Neural progenitor cell (in vitro differentiated cells): Measurements from ENCODE around the gene PLS3. TPM values are rescaled to one million over a fixed set of nuclear protein-coding genes. Genes with fewer than 3 reads are reported as not detected.
A peak's percentile ranks its signal among the peaks of the same experiment; 100 is the strongest.

Experiments used
- DNase-seq: peaks from one replicate; pipeline ENCODE4 v3.0.0-alpha.2; 2016; ENCODE audit warnings: low spot score
- H2AFZ ChIP-seq: fragments of 200-600 bp; sonication (generic); replicated peaks from 2 replicates; pipeline ENCODE4 v1.6.1; 2016; ENCODE audit warnings: antibody characterized with exemption
- H3F3A ChIP-seq: fragments of 200-600 bp; sonication (generic); 2 replicates; pipeline ENCODE4 v1.6.1; 2016; ENCODE audit warnings: antibody characterized with exemption, low read depth
- H3K27ac ChIP-seq: fragments of 200-600 bp; sonication (generic); 2 replicates; pipeline ENCODE4 v1.5.1; 2016; ENCODE audit warnings: mild to moderate bottlenecking
- H3K27me3 ChIP-seq: fragments of 200-600 bp; sonication (generic); 2 replicates; pipeline ENCODE4 v1.6.1; 2016; ENCODE audit warnings: mild to moderate bottlenecking, moderate library complexity
- H3K36me3 ChIP-seq: fragments of 200-600 bp; sonication (generic); 2 replicates; pipeline ENCODE4 v1.5.1; 2016
- H3K4me1 ChIP-seq: fragments of 200-600 bp; sonication (generic); 2 replicates; pipeline ENCODE4 v1.6.1; 2016; ENCODE audit warnings: mixed run types
- H3K4me2 ChIP-seq: fragments of 200-600 bp; sonication (generic); 2 replicates; pipeline ENCODE4 v1.6.1; 2016
- H3K4me3 ChIP-seq: fragments of 200-600 bp; sonication (generic); 2 replicates; pipeline ENCODE4 v1.5.1; 2016
- H3K79me2 ChIP-seq: fragments of 200-600 bp; sonication (generic); 2 replicates; pipeline ENCODE4 v1.6.1; 2016; ENCODE audit warnings: low read depth
- H3K9ac ChIP-seq: fragments of 200-600 bp; sonication (generic); 2 replicates; pipeline ENCODE4 v1.6.1; 2016
- H3K9me3 ChIP-seq: fragments of 200-600 bp; sonication (generic); 2 replicates; pipeline ENCODE4 v1.5.1; 2016; ENCODE audit warnings: low read depth
- H4K20me1 ChIP-seq: fragments of 200-600 bp; sonication (generic); 2 replicates; pipeline ENCODE4 v1.6.1; 2016; ENCODE audit warnings: low read depth
- H3K27ac Mint-ChIP-seq: 3 replicates; pipeline ENCODE4 v1.8.0; 2021; ENCODE audit warnings: mixed read lengths
- H3K27me3 Mint-ChIP-seq: 2 replicates; pipeline ENCODE4 v1.8.0; 2022; ENCODE audit warnings: low read depth, mild to moderate bottlenecking, inconsistent platforms, moderate library complexity, mixed read lengths; ENCODE audit not compliant: insufficient read depth
- H3K36me3 Mint-ChIP-seq: 3 replicates; pipeline ENCODE4 v1.8.0; 2021; ENCODE audit warnings: mixed read lengths
- H3K4me1 Mint-ChIP-seq: 3 replicates; pipeline ENCODE4 v1.8.0; 2021; ENCODE audit warnings: mixed read lengths
- H3K4me3 Mint-ChIP-seq: 3 replicates; pipeline ENCODE4 v1.8.0; 2021; ENCODE audit warnings: mild to moderate bottlenecking, moderate library complexity, mixed read lengths
- H3K9me3 Mint-ChIP-seq: 3 replicates; pipeline ENCODE4 v1.8.0; 2020; ENCODE audit warnings: mixed read lengths
- EZH2 ChIP-seq: fragments of 200-600 bp; sonication (generic); IDR thresholded peaks from 2 replicates; pipeline ENCODE4 v1.6.1; 2017; ENCODE audit warnings: antibody characterized with exemption, mild to moderate bottlenecking, moderate library complexity
- EZH2phosphoT487 ChIP-seq: fragments of 200-600 bp; sonication (generic); IDR thresholded peaks from 2 replicates; pipeline ENCODE4 v1.6.1; 2017; ENCODE audit warnings: antibody characterized with exemption
- total RNA-seq: library from RNA; depleted of rRNA; stranded (reverse); fragments of >200 nt; gene quantifications from 2 replicates; pipeline ENCODE4 v1.2.3, GENCODE V29; 2015; ENCODE audit warnings: low replicate concordance
- TF ChIP-seq, protein P1 (sequence below): fragments of 200-600 bp; sonication (generic); IDR thresholded peaks from 2 replicates; pipeline ENCODE4 v1.5.1; 2017; ENCODE audit warnings: antibody characterized with exemption, mild to moderate bottlenecking

The PLS3 gene
- total RNA-seq, 1 donor from 2014 or later = 222 TPM

DNA sequence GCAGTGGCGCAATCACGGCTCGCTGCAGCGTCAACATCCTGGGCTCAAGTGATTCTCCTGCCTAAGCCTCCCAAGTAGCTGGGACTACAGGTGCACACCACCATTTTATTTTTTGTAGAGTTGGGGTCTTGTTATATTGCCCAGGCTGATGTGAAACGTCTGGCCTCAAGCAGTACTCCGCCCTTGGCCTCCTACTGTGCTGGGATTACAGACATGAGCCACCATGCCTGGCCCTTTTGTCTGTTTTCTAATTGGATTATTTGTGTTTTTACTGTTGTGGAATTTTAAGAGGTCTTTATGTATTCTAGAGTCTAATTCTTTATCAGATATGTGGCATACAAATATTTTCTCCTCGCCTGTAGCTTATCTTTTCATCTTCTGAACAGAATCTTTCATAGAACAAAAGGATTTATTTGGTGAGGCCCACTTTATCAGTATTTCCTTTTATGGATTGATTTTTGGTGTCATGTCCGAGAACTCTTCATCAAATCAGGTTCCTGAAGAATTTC lies 18.9 kb downstream of the PLS3 start:
- peaks cover 28% of the 10 kb centered on the region for H3K4me1 Mint-ChIP-seq
- H3K27ac Mint-ChIP-seq = no peak overlapping the region
- no peak overlapping the region for H3K4me2 ChIP-seq
- H3K36me3 ChIP-seq = no peaks in the 10 kb centered on the region
- no peak overlapping the region for H3K27ac ChIP-seq
- no peak overlapping the region for H2AFZ ChIP-seq
- peaks cover 34% of the 10 kb centered on the region for H3K36me3 Mint-ChIP-seq
- no peaks in the 10 kb centered on the region for H3K27me3 ChIP-seq
- H3K4me1 ChIP-seq = peaks cover 25% of the 10 kb centered on the region
- H3K9ac ChIP-seq = no peak overlapping the region
- no peaks in the 10 kb centered on the region for H3K9me3 ChIP-seq
- H3K4me3 Mint-ChIP-seq = no peak overlapping the region
- TF ChIP-seq EZH2phosphoT487 (no peak), EZH2 (no peak)
- TF ChIP-seq, protein P1, sequence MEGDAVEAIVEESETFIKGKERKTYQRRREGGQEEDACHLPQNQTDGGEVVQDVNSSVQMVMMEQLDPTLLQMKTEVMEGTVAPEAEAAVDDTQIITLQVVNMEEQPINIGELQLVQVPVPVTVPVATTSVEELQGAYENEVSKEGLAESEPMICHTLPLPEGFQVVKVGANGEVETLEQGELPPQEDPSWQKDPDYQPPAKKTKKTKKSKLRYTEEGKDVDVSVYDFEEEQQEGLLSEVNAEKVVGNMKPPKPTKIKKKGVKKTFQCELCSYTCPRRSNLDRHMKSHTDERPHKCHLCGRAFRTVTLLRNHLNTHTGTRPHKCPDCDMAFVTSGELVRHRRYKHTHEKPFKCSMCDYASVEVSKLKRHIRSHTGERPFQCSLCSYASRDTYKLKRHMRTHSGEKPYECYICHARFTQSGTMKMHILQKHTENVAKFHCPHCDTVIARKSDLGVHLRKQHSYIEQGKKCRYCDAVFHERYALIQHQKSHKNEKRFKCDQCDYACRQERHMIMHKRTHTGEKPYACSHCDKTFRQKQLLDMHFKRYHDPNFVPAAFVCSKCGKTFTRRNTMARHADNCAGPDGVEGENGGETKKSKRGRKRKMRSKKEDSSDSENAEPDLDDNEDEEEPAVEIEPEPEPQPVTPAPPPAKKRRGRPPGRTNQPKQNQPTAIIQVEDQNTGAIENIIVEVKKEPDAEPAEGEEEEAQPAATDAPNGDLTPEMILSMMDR = no peak
- peaks cover 10% of the 10 kb centered on the region for H3K9me3 Mint-ChIP-seq
- peak; percentile 35 for DNase-seq
- no peaks in the 10 kb centered on the region for H3K27me3 Mint-ChIP-seq
- H3K4me3 ChIP-seq = no peak overlapping the region
- H3K79me2 ChIP-seq = peaks cover 82% of the 10 kb centered on the region
- peaks cover 18% of the 10 kb centered on the region for H4K20me1 ChIP-seq
- H3F3A ChIP-seq = peaks cover 26% of the 10 kb centered on the region

DNA sequence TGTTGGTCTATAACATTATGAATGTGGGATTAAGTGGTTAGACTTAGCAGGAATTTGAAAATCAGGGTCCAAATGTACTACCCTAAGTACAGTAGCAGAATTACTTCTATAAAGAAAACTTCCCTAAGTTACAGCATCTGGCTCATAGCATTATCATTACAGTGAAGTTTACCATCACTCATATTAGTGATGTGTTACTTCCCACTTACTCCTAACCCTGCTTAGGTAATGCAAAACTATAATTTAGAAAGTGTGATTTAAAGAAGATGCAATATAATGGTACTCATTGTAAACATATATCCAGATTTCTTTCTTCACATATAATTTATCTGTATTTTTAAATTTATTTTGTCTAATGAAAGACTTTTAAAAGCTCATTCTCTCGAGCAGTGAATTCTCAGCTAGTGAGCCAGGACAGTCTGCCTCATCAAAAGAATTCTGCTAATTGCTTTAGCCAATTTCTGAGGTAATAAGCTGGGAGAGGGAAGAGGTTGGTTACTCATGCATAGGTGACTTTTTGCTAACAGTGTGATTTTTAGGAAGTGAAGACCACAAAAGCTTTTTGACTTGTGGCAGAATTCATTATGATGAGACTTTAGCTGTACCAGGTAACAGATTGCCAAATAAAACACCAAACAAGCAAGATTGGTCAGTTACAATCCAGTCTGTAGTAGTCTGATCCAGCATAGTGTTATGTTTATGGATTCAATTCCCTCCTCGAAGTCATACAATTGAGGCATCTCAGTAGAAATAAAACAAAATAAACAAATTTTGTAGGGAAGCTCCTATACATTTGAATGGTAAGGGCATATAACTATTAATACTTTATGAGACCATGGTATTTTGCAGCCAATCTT lies 21.0 kb downstream of the PLS3 start:
- Mint-ChIP-seq H3K9me3 (peaks cover 10% of the 10 kb centered on the region), H3K4me1 (peaks cover 28% of the 10 kb centered on the region), H3K27ac (no peak overlapping the region), H3K36me3 (peaks cover 24% of the 10 kb centered on the region), H3K4me3 (no peak overlapping the region), H3K27me3 (no peaks in the 10 kb centered on the region)
- Histone ChIP-seq H3K4me3 (no peak overlapping the region), H3K27ac (no peak overlapping the region), H3K4me2 (peak overlapping the region; percentile 53), H3K36me3 (no peaks in the 10 kb centered on the region), H3K27me3 (no peaks in the 10 kb centered on the region), H3F3A (peaks cover 26% of the 10 kb centered on the region), H3K4me1 (peaks cover 25% of the 10 kb centered on the region), H3K9ac (no peak overlapping the region), H4K20me1 (peaks cover 18% of the 10 kb centered on the region), H2AFZ (no peak overlapping the region), H3K9me3 (no peaks in the 10 kb centered on the region), H3K79me2 (peaks cover 95% of the 10 kb centered on the region)
- TF ChIP-seq EZH2phosphoT487 (no peak), EZH2 (no peak)
- TF ChIP-seq, protein P1 = no peak
- DNase-seq = no peak

DNA sequence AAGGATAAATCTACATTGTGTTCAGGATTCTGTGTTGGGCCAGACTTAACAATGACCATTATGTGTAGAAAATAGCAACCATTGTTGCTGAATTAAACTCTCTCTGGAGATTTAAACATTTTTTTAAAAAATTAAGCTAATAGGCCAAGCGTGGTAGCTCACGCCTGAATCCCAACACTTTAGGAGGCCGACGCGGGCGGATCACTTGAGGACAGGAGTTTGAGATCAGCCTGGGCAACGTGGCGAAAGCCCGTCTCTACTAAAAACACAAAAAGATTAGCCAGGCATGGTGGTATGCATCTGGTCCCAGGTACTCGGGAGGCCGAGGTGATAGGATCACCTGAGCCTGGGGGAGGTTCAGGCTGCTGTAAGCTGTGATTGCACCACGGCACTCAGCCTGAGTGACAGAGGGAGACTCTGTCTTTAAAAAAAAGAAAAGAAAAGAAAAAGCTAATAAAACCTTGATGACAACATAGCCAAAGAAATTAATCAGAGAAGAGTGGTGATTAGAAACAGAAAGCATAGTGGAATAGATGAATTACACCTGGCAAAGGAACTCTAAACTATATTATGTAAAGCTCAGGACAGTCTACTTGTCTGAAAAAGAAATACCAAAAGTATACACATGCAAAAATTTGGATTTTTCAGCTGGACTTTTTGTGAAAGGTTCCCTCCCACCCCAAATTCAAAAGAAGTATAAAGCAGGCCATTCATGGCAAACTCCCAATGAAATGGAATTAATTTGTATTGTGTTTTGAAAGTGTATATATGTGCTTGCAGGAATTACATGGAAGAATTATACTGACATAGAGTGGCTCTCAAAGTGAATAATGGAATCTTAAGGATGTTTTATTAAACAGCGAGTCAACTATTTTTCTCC lies 21.9 kb downstream of the PLS3 start:
- H2AFZ ChIP-seq = no peak overlapping the region
- peak overlapping the region; percentile 42 for H3K4me3 Mint-ChIP-seq
- no peaks in the 10 kb centered on the region for H3K27me3 ChIP-seq
- peaks cover 26% of the 10 kb centered on the region for H3F3A ChIP-seq
- H3K4me3 ChIP-seq = no peak overlapping the region
- H3K9ac ChIP-seq = no peak overlapping the region
- peak; percentile 30 for DNase-seq
- peak overlapping the region; percentile 53 for H3K4me2 ChIP-seq
- TF ChIP-seq EZH2 (no peak), EZH2phosphoT487 (no peak)
- TF ChIP-seq, protein P1 = no peak
- no peaks in the 10 kb centered on the region for H3K9me3 ChIP-seq
- H3K4me1 ChIP-seq = peaks cover 25% of the 10 kb centered on the region
- no peaks in the 10 kb centered on the region for H3K27me3 Mint-ChIP-seq
- H3K4me1 Mint-ChIP-seq = peaks cover 28% of the 10 kb centered on the region
- peaks cover 10% of the 10 kb centered on the region for H3K9me3 Mint-ChIP-seq
- no peaks in the 10 kb centered on the region for H3K36me3 ChIP-seq
- H3K79me2 ChIP-seq = peaks cover 96% of the 10 kb centered on the region
- H3K27ac Mint-ChIP-seq = peak overlapping the region; percentile 51
- H3K36me3 Mint-ChIP-seq = peaks cover 19% of the 10 kb centered on the region
- no peak overlapping the region for H3K27ac ChIP-seq
- H4K20me1 ChIP-seq = peaks cover 18% of the 10 kb centered on the region
